ENCODE results near the gene ABLIM2.
"Not testable (repeated sequence)": the region's sequence is repeated elsewhere in the genome, so short reads cannot be mapped to it uniquely, and the experiment has no call there.

ABLIM2 gene

DNA sequence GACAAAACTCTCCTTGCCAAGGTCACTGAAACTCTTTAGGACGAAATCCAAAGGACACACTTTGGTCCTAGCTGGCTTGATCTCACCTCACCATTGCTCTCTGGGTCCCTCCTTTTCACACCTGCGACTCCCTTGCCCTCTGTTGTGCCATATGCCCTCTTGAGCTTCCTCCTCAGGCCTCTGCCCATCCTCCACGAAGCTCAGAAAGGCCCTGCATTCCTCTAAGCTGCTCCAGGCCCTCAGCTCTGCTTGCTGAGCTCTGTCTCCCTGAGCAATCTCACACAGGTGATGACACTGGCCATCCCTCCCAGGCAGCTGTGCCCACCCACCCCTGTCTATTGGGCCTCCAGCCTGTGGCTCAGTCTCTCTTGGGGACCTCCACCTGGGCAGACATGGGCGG lies 208.9 kb downstream of the ABLIM2 start:
- Mint-ChIP-seq H3K36me3 (ENCODE audit: low read depth) (no peaks in the 10 kb centered on the region), H3K4me3 (no peak overlapping the region), H3K27me3 (ENCODE audit: low read depth) (peaks cover 2% of the 10 kb centered on the region), H3K9me3 (peaks cover 21% of the 10 kb centered on the region), H3K4me1 (ENCODE audit: low read depth) (peaks cover 12% of the 10 kb centered on the region), H3K27ac (no peak overlapping the region)
- no peak for DNase-seq (ENCODE audit: low spot score)

GRCh38 chr4:7947927-7948326 lies 210.7 kb downstream of the ABLIM2 start:
- Mint-ChIP-seq H3K4me1 (ENCODE audit: low read depth) (peaks cover 12% of the 10 kb centered on the region), H3K27me3 (ENCODE audit: low read depth) (peaks cover 2% of the 10 kb centered on the region), H3K27ac (no peak overlapping the region), H3K4me3 (no peak overlapping the region), H3K9me3 (peaks cover 20% of the 10 kb centered on the region), H3K36me3 (ENCODE audit: low read depth) (no peaks in the 10 kb centered on the region)
- no peak for DNase-seq (ENCODE audit: low spot score)

- H3K27me3 Mint-ChIP-seq (ENCODE audit: low read depth) = peaks cover 2% of the 10 kb centered on the region
- H3K4me1 Mint-ChIP-seq (ENCODE audit: low read depth) = peaks cover 12% of the 10 kb centered on the region
- peaks cover 4% of the 10 kb centered on the region for H3K9me3 Mint-ChIP-seq
- H3K27ac Mint-ChIP-seq = no peak overlapping the region
- no peaks in the 10 kb centered on the region for H3K36me3 Mint-ChIP-seq (ENCODE audit: low read depth)
- DNase-seq (ENCODE audit: low spot score) = no peak
- H3K4me3 Mint-ChIP-seq = no peak overlapping the region
Measured at GRCh38 chr4:7945709-7946380, 212.8 kb downstream of the ABLIM2 start.

DNA sequence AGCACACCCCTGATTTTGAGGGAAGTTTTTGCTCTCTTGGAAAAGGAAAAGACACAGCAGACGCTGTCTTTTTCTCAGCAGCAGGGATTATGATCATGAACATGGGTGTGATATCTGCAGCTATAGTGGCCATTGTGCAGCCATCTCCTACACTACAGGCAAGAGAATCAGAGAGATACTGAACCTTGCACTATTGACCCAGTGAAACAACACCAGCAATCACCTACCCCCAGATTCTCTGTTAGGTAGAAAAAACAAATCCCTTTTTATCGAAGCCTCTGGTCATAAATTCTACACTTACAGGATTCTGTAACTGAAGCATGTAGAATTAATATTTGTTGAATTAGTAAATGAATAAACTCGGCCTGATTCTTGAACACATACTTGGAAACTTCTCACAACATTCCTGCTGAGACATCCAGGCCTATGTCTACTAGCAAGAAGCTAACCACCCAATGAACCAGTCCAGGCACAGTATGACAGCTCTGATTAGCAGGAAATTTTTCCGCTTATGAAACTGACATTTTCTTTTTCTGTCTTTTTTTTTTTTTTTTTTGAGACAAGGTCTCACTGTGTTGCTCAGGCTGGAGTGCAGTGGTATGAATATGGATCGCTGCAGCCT lies 213.9 kb downstream of the ABLIM2 start:
- no peak for DNase-seq (ENCODE audit: low spot score)
- Mint-ChIP-seq H3K9me3 (no peaks in the 10 kb centered on the region), H3K27me3 (ENCODE audit: low read depth) (peaks cover 2% of the 10 kb centered on the region), H3K4me1 (ENCODE audit: low read depth) (peaks cover 12% of the 10 kb centered on the region), H3K27ac (no peak overlapping the region), H3K36me3 (ENCODE audit: low read depth) (no peaks in the 10 kb centered on the region), H3K4me3 (no peak overlapping the region)

- DNase-seq (ENCODE audit: low spot score); H3K27me3 Mint-ChIP-seq (ENCODE audit: low read depth); H3K27ac Mint-ChIP-seq: not testable (repeated sequence)
Measured at GRCh38 chr4:7943688-7944087, 214.9 kb downstream of the ABLIM2 start.

DNA sequence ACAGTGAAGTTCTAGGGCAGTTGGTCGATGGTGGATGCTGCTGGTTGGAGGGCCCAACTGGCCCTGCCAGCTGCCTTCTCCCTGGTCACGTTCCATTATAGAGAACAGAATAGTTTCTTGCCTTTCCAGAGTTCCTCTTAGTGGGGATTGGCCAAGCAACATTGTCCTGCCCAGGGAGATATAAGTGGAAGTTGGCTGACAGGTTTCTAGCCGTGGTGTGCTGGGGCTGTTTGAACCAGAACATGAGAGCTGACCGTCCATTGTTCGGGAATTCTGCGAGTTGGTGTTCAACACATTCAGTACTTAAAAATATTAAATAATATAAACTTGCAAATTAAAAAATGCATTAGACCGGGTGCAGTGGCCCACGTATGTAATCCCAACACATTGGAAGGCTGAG lies 215.4 kb downstream of the ABLIM2 start:
- DNase-seq (ENCODE audit: low spot score) = no peak
- Mint-ChIP-seq H3K4me3 (no peak overlapping the region), H3K27me3 (ENCODE audit: low read depth) (peaks cover 3% of the 10 kb centered on the region), H3K4me1 (ENCODE audit: low read depth) (peaks cover 7% of the 10 kb centered on the region), H3K9me3 (no peaks in the 10 kb centered on the region), H3K27ac (no peak overlapping the region), H3K36me3 (ENCODE audit: low read depth) (peaks cover 1% of the 10 kb centered on the region)

More at GRCh38 chr4:7943688-7944087, 214.9 kb downstream of the ABLIM2 start:
- H3K9me3 Mint-ChIP-seq; H3K36me3 Mint-ChIP-seq (ENCODE audit: low read depth); H3K4me1 Mint-ChIP-seq (ENCODE audit: low read depth); H3K4me3 Mint-ChIP-seq: not testable (repeated sequence)

- H3K9me3 Mint-ChIP-seq = no peaks in the 10 kb centered on the region
- H3K27me3 Mint-ChIP-seq (ENCODE audit: low read depth) = peaks cover 15% of the 10 kb centered on the region
- peaks cover 2% of the 10 kb centered on the region for H3K36me3 Mint-ChIP-seq (ENCODE audit: low read depth)
- DNase-seq (ENCODE audit: low spot score) = no peak
- no peak overlapping the region for H3K27ac Mint-ChIP-seq
- no peak overlapping the region for H3K4me3 Mint-ChIP-seq
- peaks cover 8% of the 10 kb centered on the region for H3K4me1 Mint-ChIP-seq (ENCODE audit: low read depth)
Measured at GRCh38 chr4:7941965-7942496, 216.6 kb downstream of the ABLIM2 start.

- no peak for DNase-seq (ENCODE audit: low spot score)
- no peaks in the 10 kb centered on the region for H3K9me3 Mint-ChIP-seq
- peaks cover 11% of the 10 kb centered on the region for H3K4me1 Mint-ChIP-seq (ENCODE audit: low read depth)
- peak overlapping the region; percentile 52 for H3K4me3 Mint-ChIP-seq
- H3K27me3 Mint-ChIP-seq (ENCODE audit: low read depth) = peaks cover 19% of the 10 kb centered on the region
- H3K36me3 Mint-ChIP-seq (ENCODE audit: low read depth) = peaks cover 2% of the 10 kb centered on the region
- H3K27ac Mint-ChIP-seq = no peak overlapping the region
Measured at GRCh38 chr4:7941111-7941964, 217.3 kb downstream of the ABLIM2 start.

GRCh38 chr4:7939377-7940108 lies 219.1 kb downstream of the ABLIM2 start, which contains the start of gene AFAP1:
Gene AFAP1, minus strand, starts transcription at chr4:7939861. Its CDS starts 67,783 bp downstream, at chr4:7872078.
- peaks cover 11% of the 10 kb centered on the region for H3K4me1 Mint-ChIP-seq (ENCODE audit: low read depth)
- peak within 1 kb of the TSS; percentile 64 for H3K4me3 Mint-ChIP-seq
- H3K36me3 Mint-ChIP-seq (ENCODE audit: low read depth) = peaks cover 2% of the 10 kb centered on the region
- DNase-seq (ENCODE audit: low spot score) = peak; percentile 87
- no peak within 1 kb of the TSS for H3K27ac Mint-ChIP-seq
- H3K9me3 Mint-ChIP-seq = no peaks in the 10 kb centered on the region
- peaks cover 22% of the 10 kb centered on the region for H3K27me3 Mint-ChIP-seq (ENCODE audit: low read depth)

GRCh38 chr4:7938609-7939376 lies 219.8 kb downstream of the ABLIM2 start:
- Mint-ChIP-seq H3K27me3 (ENCODE audit: low read depth) (peaks cover 22% of the 10 kb centered on the region), H3K4me3 (peak overlapping the region; percentile 73), H3K9me3 (no peaks in the 10 kb centered on the region), H3K27ac (peak overlapping the region; percentile 8), H3K36me3 (ENCODE audit: low read depth) (peaks cover 2% of the 10 kb centered on the region), H3K4me1 (ENCODE audit: low read depth) (peaks cover 11% of the 10 kb centered on the region)
- DNase-seq (ENCODE audit: low spot score) = no peak

GRCh38 chr4:7938266-7938608 lies 220.4 kb downstream of the ABLIM2 start:
- Mint-ChIP-seq H3K9me3 (no peaks in the 10 kb centered on the region), H3K4me1 (ENCODE audit: low read depth) (peaks cover 11% of the 10 kb centered on the region), H3K36me3 (ENCODE audit: low read depth) (peaks cover 2% of the 10 kb centered on the region), H3K27me3 (ENCODE audit: low read depth) (peaks cover 22% of the 10 kb centered on the region), H3K4me3 (peak overlapping the region; percentile 73), H3K27ac (peak overlapping the region; percentile 8)
- DNase-seq (ENCODE audit: low spot score) = peak; percentile 22

DNA sequence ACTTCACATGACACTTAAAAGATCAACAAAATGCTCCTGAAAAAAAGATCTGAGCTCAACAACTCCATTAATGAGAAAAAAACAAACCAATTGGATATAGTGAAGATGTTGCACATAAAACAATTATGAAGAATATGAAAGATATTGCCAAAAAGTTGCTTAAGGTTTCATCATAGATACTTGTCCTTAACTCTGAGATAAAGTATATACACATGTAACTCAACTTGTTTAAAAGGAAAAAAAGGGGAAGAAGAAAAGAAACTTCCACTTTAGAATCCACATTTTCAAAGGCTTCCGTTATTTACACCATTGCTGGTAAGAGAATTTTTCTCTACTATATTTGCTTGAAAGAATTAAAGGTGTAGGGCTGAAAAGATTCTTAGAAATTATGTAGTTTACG lies 221.6 kb downstream of the ABLIM2 start:
- no peak for DNase-seq (ENCODE audit: low spot score)
- no peak overlapping the region for H3K27ac Mint-ChIP-seq
- H3K4me1 Mint-ChIP-seq (ENCODE audit: low read depth) = peaks cover 11% of the 10 kb centered on the region
- peaks cover 2% of the 10 kb centered on the region for H3K36me3 Mint-ChIP-seq (ENCODE audit: low read depth)
- H3K4me3 Mint-ChIP-seq = no peak overlapping the region
- peaks cover 22% of the 10 kb centered on the region for H3K27me3 Mint-ChIP-seq (ENCODE audit: low read depth)
- H3K9me3 Mint-ChIP-seq = no peaks in the 10 kb centered on the region

Measured in T-helper 2 cell treated with Interferon-gamma antibody and Interleukin-4, amounts not matched to agents 5 μg/mL and 100 μg/mL, for 36 hours (primary cell).